T47D (cell line): Measurements from ENCODE around the gene TET1.
A peak's percentile ranks its signal among the peaks of the same experiment; 100 is the strongest.
"Not testable (repeated sequence)": the region's sequence is repeated elsewhere in the genome, so short reads cannot be mapped to it uniquely, and the experiment has no call there.

Experiments
- DNase-seq, 2 experiments: peaks; one replicate each; pipeline versions ENCODE4 v3.0.0 to v3.0.0-alpha.2; 2011 to 2012; ENCODE audit warnings: low read depth in 1 of 2, low spot score in 1 of 2
- JUND ChIP-seq: IDR thresholded peaks from 2 replicates; pipeline ENCODE4 v1.6.1; 2012; ENCODE audit warnings: low read depth
- in situ Hi-C: cut with HindIII; loops from 2 replicates; pipeline ENCODE4 v1.10.0; 2016; ENCODE audit warnings: low sequenced_read_pairs, low pct_unique_long_range_greater_than_20kb

TET1 gene

DNA sequence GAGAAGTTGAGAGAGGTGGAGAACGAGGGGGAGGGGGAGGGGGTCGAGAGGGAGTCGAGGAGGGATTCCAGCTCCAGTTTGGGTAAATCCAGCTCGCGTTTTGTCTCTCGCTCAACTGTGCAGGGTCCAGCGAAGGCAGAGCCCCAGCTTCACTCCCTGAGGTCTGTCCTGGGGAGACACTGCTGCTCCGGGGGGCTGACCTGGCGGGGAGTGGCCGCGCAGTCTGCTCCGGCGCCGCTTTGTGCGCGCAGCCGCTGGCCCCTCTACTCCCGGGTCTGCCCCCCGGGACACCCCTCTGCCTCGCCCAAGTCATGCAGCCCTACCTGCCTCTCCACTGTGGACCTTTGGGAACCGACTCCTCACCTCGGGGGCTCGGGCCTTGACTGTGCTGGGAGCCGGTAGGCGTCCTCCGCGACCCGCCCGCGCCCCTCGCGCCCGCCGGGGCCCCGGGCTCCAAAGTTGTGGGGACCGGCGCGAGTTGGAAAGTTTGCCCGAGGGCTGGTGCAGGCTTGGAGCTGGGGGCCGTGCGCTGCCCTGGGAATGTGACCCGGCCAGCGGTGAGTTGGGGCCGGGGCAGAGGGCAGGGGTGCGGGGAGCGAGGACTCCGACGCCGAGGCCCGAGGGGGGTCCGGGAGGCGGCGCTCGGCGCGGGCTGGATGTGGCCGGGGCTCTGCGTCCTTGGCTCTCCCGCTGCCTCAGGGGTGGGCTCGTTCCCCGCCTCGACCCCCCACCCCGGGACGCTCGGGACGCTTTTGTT is at the start of gene TET1:
TSS of gene TET1 (plus strand) at position 152 of the 757 bp plus-strand sequence. CDS start 12,002 bp downstream, outside the sequence.
- no peak for TF ChIP-seq JUND
- peak; percentile 71 to 88 for DNase-seq
- in situ Hi-C loops, result no loop called here

DNA sequence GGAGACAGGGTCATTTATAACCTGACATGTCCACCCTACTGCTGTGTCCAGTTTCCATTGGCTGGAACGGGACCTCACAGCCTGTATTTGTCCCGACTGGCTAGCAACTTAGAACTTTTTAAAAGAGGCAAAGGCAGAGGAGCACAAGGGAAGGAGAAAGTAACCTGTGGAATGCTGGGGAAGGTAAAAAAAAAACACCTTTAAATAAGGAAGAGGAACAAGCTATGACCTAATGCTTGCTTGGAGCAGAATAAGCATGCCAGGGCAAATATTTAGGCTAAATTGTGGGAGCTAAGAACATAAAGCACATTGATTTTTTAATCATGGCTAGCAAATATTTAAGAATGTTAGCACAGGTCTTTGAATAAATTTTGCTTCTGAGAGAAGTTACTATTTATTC is 43.9 kb upstream of the TET1 start:
- TF ChIP-seq JUND, result peak; percentile 45; the same call in 1 of the 2 replicates
- in situ Hi-C loops, result not testable (repeated sequence)
- peak in 1 of 2 experiments; percentile 74 for DNase-seq

DNA sequence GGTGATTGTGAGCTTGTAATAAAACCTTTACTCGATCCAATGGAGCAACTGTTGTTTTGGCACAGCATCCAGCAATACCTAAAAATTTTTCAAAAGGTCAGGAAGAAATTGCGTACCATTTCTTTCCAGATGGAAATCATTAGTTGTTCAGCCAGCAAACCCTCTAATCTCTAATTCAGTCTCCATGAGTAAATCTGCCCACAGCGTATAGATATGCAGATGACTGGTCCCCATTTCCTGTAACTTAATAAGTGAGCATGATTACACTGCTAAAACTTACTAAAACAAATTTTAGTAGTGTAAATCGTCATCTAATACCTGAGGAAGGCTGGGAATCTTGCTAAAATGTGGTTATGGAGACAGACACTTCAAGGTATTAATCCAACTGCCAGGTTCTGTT is 43.4 kb upstream of the TET1 start:
- in situ Hi-C loops, result no loop called here
- TF ChIP-seq JUND, result peak; percentile 76
- DNase-seq, result peak; percentile 22 to 28

DNA sequence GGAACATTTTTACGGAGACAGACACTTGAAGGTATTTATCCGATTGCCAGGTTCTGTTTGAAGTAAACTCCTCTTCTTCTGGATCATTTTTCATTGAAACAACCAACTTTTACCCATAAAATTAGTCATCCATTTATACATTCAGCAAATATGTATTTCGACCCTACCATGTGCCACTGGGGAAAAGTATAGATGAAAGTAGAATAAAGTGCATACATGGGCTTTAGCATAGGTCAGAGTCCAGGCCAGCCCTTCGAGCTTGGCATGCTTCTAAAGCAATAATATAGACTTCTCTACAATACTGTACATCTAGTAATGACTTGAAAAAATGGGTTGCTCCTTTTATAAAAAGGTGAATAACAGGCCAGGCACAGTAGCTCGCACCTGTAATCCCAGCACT is 42.9 kb upstream of the TET1 start:
- DNase-seq, result no peak
- no peak for TF ChIP-seq JUND
- in situ Hi-C loops, result no loop called here

DNA sequence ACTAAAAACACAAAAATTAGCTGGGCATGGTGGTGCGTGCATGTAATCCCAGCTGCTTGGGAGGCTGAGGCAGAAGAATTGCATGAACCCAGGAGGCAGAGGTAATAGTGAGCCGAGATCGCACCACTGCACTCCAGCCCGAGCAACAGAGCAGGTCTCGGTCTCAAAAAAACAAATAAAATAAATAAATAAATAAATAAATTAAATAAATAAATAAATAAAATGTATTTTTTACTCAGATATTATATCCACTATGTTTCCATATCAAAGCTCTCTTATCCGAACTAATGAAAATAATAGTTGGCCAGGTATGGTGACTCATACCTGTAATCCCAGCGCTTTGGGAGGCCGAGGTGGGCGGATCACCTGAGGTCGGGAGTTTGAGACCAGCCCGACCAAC is 41.5 kb upstream of the TET1 start:
- in situ Hi-C loops, DNase-seq: not testable (repeated sequence)

DNA sequence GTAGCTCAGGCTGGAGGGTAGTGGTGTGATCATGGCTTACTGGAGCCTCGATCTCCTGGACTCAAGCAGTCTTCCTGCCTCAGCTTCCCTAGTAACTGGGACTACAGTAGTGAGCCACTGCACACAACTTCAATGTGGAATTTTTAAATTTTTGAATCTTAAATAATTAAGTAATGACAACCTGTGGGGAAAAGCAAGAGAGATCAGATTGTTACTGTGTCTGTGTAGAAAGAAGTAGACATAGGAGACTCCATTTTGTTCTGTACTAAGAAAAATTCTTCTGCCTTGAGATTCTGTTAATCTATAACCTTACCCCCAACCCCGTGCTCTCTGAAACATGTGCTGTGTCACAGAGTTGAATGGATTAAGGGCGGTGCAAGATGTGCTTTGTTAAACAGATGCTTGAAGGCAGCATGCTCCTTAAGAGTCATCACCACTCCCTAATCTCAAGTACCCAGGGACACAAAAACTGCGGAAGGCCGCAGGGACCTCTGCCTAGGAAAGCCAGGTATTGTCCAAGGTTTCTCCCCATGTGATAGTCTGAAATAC is 34.6 kb upstream of the TET1 start:
- in situ Hi-C loops, DNase-seq: not testable (repeated sequence)

DNA sequence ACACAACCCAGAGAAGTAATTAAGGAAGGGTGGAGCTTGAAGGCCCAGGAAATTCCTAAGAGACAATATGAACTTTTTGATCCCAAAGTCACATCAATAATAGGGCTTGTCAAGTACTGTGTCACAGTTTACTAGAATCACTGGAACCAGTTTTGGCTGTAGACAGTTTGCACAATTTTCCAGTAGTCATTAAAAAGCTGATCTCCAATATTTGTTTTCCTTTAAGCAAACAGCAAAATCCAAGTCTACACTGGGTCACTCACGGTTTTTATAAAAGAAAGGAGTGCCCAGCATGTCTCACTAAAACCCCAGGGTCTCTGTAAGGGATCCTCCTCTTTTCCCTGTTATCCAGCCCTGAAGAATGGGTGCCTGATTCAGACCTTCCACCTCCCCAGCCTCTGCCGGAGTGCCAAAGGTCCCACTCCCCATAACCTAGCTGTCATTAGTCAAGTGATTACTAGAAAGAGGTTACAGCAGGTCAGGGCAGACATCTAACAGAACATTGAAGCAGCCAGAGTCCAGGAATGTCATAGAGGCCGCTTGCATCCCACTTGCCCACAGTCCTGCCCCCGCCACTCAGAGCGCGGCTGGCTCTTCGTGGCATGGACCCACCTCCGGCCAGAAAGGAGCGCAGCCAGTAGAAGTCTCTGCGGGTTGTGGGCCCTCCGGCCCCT is 33.4 kb upstream of the TET1 start:
- DNase-seq, result no peak
- no peak for TF ChIP-seq JUND
- in situ Hi-C loops, result no loop called here

DNA sequence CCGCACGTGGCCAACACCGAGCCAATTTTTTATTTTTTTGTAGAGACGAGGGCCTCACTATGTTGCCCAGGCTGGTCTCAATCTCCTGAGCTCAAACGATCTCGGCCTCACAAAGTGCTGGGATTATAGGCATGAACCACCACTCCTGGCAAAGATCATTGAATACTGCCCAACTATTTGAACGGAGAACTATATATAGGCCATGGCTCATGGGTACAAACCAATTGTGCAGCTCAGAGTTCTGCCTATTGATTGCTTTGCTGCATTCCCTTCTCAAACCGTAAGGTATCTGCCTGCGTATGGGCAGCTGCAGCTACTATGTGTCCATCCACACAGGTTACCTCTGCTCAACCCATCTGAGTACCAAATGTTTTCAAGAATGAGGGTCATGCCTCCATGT is 23.2 kb upstream of the TET1 start:
- no peak for DNase-seq
- no peak for TF ChIP-seq JUND
- in situ Hi-C loops, result no loop called here

DNA sequence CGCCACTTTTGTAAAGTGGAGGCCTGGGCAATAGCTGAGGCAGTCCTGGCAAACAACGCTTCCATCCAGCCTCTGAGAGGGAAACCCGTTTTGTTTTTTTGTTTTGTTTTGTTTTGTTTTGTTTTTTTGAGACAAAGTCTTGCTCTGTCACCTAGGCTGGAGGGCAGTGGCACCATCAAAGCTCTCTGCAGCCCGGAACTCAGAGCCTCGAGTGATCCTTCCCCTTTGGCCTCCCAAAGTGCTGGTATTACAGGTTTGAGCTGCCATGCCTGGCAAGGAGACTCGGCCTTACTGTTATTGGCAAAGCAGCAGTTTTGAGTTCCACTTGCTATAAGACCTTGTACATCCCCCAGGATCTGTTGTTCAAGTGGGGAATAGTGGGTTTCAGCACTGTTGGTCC is 22.3 kb upstream of the TET1 start:
- TF ChIP-seq JUND, result no peak
- in situ Hi-C loops, result no loop called here
- DNase-seq, result peak in 1 of 2 experiments; percentile 37

DNA sequence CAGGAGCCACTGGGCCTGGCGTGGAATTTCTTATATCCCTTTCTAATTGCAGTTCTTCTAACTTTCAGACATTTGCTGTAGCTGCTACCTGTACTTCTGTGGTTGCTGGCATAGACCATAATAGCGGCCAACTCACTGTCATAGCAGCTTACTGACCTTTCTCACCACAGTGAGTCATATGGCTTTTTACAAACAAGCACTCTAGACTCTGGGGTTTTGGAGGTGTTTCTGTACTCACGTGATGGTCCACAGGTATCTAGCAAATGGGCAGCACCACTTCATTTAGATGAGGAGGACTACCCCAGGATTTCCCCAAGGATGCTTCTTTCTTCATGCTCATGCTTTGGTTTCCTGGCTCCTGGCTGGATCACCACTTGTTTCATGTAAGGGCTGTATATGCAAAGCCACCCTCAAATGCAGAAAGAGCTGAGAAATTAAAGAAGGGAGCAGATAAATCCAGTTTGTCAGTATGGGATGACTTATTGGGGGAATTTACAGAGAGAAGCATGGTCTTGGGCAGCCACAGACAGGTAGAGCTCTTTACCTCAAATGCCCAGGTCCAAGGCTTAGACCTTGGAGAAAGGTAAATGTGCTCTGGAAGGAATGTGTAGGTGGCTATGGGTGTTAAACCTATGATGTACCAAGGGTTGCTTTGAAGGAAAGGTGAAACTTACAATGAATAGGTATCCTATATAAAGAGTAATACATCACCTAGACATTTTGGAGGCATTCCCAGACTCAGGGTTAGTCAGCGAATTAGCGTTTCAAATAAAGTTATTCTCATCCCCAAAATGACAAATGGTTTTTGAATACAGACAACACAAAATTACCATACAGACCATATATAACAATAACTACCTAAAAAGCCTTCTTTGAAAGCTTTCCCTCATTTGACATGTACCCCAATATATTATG is 16.9 kb upstream of the TET1 start:
- in situ Hi-C loops, result no loop called here
- DNase-seq, result no peak
- TF ChIP-seq JUND, result no peak

DNA sequence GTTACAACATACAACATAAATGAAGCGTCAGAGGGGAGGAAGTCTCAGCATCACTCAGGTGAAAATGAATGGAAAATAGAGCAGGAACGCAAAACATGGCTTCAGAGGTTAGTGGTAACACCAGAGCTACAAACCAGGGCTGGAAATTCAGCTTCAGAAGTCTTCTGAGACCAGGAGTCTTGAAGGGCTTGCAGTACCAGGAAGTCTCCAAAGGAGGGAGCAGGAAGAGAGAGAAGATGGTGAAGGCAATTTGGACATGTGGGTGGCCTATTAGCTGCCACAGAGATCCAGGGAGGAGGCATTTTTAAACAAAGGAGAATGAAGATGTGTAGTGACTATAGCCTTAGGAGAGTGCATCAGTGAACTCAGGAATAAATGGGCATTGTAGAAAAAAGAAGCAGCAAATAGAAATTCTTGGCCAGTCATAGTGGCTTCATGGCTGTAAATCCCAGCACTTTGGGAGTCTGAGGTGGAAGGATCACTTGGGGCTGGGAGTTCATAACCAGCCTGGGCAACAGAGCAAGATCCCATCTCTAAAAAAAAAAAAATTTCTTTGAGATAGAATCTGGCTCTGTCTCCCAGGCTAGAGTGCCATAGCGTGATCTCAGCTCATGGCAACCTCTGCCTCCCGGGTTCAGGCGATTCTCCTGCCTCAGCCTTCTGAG is 9.3 kb upstream of the TET1 start:
- peak; percentile 61 to 93 for DNase-seq
- no peak for TF ChIP-seq JUND
- in situ Hi-C loops, result no loop called here

DNA sequence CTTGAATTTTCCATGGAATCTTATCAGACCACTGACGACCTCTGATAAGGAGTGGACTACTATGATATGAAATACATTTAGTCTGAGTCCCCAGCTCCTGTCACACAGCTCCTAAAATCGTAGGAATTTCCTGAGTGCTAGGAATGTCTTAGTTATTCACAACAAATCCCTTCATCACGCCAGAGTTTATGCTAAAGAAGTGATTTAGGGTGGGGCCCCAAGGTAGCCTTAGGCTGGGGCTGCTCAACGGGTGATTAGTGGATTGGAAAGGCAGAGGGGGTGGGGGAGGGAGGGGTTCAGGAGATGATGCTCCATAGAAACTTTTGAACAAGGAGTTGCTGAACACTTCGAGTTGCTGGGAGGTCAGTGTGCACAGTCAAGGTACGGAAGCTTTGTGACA is 7.0 kb upstream of the TET1 start:
- no peak for TF ChIP-seq JUND
- no peak for DNase-seq
- in situ Hi-C loops, result no loop called here
